ENCODE results near the gene TNFAIP8. TPM values are rescaled to one million over a fixed set of nuclear protein-coding genes. Genes with fewer than 3 reads are reported as not detected.

Gene TNFAIP8
- total and polyA plus RNA-seq, 9 of the 15 experiments (the other 6 are each of a cell fraction or from before 2014, with no cell fraction given): 29.9 to 52.2 (median 44.8) TPM

DNA sequence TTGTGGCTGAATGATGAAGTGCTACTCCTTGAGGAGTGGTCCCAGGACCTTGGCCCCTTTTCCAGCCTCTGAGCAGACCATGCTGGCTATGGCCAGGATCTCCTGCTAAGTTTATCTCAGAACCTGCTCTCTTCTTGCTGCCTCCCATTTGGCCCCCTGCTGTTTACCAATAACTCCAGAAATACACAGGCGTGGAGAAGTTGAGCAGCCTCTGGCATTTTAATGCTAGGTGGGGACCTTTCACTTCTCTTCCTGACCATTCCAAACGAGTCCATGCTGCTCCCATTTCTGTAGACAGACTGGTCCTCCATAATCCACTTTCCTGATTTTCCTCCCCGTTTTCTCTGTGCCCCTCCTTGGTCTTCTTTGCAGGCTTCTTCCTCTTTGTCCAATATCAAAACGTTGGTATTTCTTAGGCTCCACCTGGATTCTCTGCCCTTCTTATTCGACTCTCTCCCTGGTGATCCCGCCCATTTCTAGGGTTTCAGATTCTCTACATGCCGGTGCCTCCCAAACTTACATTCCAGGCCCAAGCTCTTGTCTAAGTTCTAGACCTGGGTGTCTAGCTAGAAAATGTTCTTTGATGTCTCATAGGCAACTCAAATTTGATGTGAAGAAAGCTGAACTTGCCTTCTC lies 33.4 kb upstream of the TNFAIP8 start (continued):
- TF ChIP-seq, protein P1, sequence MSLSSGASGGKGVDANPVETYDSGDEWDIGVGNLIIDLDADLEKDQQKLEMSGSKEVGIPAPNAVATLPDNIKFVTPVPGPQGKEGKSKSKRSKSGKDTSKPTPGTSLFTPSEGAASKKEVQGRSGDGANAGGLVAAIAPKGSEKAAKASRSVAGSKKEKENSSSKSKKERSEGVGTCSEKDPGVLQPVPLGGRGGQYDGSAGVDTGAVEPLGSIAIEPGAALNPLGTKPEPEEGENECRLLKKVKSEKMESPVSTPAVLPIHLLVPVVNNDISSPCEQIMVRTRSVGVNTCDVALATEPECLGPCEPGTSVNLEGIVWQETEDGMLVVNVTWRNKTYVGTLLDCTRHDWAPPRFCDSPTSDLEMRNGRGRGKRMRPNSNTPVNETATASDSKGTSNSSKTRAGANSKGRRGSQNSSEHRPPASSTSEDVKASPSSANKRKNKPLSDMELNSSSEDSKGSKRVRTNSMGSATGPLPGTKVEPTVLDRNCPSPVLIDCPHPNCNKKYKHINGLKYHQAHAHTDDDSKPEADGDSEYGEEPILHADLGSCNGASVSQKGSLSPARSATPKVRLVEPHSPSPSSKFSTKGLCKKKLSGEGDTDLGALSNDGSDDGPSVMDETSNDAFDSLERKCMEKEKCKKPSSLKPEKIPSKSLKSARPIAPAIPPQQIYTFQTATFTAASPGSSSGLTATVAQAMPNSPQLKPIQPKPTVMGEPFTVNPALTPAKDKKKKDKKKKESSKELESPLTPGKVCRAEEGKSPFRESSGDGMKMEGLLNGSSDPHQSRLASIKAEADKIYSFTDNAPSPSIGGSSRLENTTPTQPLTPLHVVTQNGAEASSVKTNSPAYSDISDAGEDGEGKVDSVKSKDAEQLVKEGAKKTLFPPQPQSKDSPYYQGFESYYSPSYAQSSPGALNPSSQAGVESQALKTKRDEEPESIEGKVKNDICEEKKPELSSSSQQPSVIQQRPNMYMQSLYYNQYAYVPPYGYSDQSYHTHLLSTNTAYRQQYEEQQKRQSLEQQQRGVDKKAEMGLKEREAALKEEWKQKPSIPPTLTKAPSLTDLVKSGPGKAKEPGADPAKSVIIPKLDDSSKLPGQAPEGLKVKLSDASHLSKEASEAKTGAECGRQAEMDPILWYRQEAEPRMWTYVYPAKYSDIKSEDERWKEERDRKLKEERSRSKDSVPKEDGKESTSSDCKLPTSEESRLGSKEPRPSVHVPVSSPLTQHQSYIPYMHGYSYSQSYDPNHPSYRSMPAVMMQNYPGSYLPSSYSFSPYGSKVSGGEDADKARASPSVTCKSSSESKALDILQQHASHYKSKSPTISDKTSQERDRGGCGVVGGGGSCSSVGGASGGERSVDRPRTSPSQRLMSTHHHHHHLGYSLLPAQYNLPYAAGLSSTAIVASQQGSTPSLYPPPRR (CRISPR knock-in tag; IDR thresholded peaks at IDR 0.05; ENCODE audit: borderline replicate concordance): no peak
- TF ChIP-seq MXI1 (IDR thresholded peaks at IDR 0.05; ENCODE audit: low read depth, low read length) (no peak), GATAD2A (IDR thresholded peaks at IDR 0.05) (no peak), PHF8 (IDR thresholded peaks at IDR 0.05; ENCODE audit: borderline replicate concordance, low read length) (no peak), BCL6 (CRISPR knock-in tag; IDR thresholded peaks at IDR 0.05) (0 out of 2 replicates have a peak, but pooled peaks have one; percentile 2), SP1 (CRISPR knock-in tag; IDR thresholded peaks at IDR 0.05) (no peak), CHD1 (IDR thresholded peaks at IDR 0.05; ENCODE audit: low read length) (no peak), WHSC1 (IDR thresholded peaks at IDR 0.05; ENCODE audit: low read length) (peak; percentile 45)
- TF ChIP-seq, protein P2, sequence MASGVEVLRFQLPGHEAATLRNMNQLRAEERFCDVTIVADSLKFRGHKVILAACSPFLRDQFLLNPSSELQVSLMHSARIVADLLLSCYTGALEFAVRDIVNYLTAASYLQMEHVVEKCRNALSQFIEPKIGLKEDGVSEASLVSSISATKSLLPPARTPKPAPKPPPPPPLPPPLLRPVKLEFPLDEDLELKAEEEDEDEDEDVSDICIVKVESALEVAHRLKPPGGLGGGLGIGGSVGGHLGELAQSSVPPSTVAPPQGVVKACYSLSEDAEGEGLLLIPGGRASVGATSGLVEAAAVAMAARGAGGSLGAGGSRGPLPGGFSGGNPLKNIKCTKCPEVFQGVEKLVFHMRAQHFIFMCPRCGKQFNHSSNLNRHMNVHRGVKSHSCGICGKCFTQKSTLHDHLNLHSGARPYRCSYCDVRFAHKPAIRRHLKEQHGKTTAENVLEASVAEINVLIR (CRISPR knock-in tag; IDR thresholded peaks at IDR 0.05): no peak
- TF ChIP-seq, protein P3, sequence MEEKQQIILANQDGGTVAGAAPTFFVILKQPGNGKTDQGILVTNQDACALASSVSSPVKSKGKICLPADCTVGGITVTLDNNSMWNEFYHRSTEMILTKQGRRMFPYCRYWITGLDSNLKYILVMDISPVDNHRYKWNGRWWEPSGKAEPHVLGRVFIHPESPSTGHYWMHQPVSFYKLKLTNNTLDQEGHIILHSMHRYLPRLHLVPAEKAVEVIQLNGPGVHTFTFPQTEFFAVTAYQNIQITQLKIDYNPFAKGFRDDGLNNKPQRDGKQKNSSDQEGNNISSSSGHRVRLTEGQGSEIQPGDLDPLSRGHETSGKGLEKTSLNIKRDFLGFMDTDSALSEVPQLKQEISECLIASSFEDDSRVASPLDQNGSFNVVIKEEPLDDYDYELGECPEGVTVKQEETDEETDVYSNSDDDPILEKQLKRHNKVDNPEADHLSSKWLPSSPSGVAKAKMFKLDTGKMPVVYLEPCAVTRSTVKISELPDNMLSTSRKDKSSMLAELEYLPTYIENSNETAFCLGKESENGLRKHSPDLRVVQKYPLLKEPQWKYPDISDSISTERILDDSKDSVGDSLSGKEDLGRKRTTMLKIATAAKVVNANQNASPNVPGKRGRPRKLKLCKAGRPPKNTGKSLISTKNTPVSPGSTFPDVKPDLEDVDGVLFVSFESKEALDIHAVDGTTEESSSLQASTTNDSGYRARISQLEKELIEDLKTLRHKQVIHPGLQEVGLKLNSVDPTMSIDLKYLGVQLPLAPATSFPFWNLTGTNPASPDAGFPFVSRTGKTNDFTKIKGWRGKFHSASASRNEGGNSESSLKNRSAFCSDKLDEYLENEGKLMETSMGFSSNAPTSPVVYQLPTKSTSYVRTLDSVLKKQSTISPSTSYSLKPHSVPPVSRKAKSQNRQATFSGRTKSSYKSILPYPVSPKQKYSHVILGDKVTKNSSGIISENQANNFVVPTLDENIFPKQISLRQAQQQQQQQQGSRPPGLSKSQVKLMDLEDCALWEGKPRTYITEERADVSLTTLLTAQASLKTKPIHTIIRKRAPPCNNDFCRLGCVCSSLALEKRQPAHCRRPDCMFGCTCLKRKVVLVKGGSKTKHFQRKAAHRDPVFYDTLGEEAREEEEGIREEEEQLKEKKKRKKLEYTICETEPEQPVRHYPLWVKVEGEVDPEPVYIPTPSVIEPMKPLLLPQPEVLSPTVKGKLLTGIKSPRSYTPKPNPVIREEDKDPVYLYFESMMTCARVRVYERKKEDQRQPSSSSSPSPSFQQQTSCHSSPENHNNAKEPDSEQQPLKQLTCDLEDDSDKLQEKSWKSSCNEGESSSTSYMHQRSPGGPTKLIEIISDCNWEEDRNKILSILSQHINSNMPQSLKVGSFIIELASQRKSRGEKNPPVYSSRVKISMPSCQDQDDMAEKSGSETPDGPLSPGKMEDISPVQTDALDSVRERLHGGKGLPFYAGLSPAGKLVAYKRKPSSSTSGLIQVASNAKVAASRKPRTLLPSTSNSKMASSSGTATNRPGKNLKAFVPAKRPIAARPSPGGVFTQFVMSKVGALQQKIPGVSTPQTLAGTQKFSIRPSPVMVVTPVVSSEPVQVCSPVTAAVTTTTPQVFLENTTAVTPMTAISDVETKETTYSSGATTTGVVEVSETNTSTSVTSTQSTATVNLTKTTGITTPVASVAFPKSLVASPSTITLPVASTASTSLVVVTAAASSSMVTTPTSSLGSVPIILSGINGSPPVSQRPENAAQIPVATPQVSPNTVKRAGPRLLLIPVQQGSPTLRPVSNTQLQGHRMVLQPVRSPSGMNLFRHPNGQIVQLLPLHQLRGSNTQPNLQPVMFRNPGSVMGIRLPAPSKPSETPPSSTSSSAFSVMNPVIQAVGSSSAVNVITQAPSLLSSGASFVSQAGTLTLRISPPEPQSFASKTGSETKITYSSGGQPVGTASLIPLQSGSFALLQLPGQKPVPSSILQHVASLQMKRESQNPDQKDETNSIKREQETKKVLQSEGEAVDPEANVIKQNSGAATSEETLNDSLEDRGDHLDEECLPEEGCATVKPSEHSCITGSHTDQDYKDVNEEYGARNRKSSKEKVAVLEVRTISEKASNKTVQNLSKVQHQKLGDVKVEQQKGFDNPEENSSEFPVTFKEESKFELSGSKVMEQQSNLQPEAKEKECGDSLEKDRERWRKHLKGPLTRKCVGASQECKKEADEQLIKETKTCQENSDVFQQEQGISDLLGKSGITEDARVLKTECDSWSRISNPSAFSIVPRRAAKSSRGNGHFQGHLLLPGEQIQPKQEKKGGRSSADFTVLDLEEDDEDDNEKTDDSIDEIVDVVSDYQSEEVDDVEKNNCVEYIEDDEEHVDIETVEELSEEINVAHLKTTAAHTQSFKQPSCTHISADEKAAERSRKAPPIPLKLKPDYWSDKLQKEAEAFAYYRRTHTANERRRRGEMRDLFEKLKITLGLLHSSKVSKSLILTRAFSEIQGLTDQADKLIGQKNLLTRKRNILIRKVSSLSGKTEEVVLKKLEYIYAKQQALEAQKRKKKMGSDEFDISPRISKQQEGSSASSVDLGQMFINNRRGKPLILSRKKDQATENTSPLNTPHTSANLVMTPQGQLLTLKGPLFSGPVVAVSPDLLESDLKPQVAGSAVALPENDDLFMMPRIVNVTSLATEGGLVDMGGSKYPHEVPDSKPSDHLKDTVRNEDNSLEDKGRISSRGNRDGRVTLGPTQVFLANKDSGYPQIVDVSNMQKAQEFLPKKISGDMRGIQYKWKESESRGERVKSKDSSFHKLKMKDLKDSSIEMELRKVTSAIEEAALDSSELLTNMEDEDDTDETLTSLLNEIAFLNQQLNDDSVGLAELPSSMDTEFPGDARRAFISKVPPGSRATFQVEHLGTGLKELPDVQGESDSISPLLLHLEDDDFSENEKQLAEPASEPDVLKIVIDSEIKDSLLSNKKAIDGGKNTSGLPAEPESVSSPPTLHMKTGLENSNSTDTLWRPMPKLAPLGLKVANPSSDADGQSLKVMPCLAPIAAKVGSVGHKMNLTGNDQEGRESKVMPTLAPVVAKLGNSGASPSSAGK (IDR thresholded peaks at IDR 0.05): no peak
